Coronary artery (tissue), 2 donors: ENCODE measurements around the gene IFI44L.

ENCODE experiments used
- DNase-seq: peaks from one replicate; pipeline ENCODE4 v3.0.0-alpha.2; 2017; ENCODE audit warnings: low spot score
- H3K27ac ChIP-seq, 2 donors: fragments of 200-600 bp; sonication (generic); one replicate each; pipeline ENCODE4 v1.5.1; 2016 to 2019
- H3K4me3 ChIP-seq: fragments of 200-600 bp; sonication (generic); 2 replicates; pipeline ENCODE4 v1.5.1; 2016; ENCODE audit warnings: mild to moderate bottlenecking, moderate library complexity
- CTCF ChIP-seq: fragments of 200-600 bp; sonication (generic); IDR thresholded peaks from one replicate; pipeline ENCODE4 v1.5.1; 2019; ENCODE audit warnings: antibody characterized with exemption

IFI44L gene

GRCh38 chr1:78690516-78690915 lies 70.3 kb downstream of the IFI44L start:
- Histone ChIP-seq H3K27ac (no peak overlapping the region), H3K4me3 (no peak overlapping the region)
- DNase-seq: no peak
- TF ChIP-seq CTCF: no peak

- no peak for DNase-seq
- no peak for TF ChIP-seq CTCF
- Histone ChIP-seq H3K27ac (no peak overlapping the region), H3K4me3 (no peak overlapping the region)
These were observed 71.9 kb downstream of the IFI44L start for GRCh38 chr1:78691995-78692747.
